MM.1S (cell line): ENCODE results near the gene CATSPERZ.

Experiments
- EZH2 ChIP-seq: fragments of 300-600 bp; sonication (generic); optimal IDR thresholded peaks from 2 replicates; pipeline ENCODE3; 2017; ENCODE audit warnings: low read depth, mild to moderate bottlenecking, antibody characterized with exemption, low read length, mixed read lengths
- EZH2phosphoT487 ChIP-seq: fragments of 300-600 bp; sonication (generic); IDR thresholded peaks from 2 replicates; pipeline ENCODE4 v1.6.1; 2018; ENCODE audit warnings: antibody characterized with exemption, low read length
- TF ChIP-seq, protein P1 (sequence below): fragments of 300-600 bp; sonication (generic); IDR thresholded peaks from 2 replicates; pipeline ENCODE4 v1.5.1; 2016; ENCODE audit warnings: antibody characterized with exemption, low read length, mixed read lengths

DNA sequence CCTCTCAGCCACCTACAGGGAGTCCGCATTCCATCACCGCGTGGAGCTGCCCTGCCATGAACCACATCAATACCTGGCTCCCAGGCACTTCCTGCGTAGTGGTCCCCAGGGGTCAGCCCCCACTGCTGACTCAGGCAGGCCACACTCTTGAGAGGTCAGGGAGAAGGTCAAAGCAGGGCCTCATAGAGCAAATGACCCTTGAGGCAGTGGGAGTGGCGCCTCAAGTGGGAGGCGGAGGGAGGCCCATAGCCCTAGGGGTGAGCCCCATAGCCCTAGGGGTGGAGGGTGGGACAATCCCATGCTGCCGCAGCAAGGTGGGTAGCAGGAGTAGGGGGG lies 22.7 kb downstream of the CATSPERZ start:
- TF ChIP-seq, protein P1, sequence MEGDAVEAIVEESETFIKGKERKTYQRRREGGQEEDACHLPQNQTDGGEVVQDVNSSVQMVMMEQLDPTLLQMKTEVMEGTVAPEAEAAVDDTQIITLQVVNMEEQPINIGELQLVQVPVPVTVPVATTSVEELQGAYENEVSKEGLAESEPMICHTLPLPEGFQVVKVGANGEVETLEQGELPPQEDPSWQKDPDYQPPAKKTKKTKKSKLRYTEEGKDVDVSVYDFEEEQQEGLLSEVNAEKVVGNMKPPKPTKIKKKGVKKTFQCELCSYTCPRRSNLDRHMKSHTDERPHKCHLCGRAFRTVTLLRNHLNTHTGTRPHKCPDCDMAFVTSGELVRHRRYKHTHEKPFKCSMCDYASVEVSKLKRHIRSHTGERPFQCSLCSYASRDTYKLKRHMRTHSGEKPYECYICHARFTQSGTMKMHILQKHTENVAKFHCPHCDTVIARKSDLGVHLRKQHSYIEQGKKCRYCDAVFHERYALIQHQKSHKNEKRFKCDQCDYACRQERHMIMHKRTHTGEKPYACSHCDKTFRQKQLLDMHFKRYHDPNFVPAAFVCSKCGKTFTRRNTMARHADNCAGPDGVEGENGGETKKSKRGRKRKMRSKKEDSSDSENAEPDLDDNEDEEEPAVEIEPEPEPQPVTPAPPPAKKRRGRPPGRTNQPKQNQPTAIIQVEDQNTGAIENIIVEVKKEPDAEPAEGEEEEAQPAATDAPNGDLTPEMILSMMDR: no peak
- TF ChIP-seq EZH2 (no peak), EZH2phosphoT487 (no peak)
